Measurements from ENCODE around the gene DCXR.

DNA sequence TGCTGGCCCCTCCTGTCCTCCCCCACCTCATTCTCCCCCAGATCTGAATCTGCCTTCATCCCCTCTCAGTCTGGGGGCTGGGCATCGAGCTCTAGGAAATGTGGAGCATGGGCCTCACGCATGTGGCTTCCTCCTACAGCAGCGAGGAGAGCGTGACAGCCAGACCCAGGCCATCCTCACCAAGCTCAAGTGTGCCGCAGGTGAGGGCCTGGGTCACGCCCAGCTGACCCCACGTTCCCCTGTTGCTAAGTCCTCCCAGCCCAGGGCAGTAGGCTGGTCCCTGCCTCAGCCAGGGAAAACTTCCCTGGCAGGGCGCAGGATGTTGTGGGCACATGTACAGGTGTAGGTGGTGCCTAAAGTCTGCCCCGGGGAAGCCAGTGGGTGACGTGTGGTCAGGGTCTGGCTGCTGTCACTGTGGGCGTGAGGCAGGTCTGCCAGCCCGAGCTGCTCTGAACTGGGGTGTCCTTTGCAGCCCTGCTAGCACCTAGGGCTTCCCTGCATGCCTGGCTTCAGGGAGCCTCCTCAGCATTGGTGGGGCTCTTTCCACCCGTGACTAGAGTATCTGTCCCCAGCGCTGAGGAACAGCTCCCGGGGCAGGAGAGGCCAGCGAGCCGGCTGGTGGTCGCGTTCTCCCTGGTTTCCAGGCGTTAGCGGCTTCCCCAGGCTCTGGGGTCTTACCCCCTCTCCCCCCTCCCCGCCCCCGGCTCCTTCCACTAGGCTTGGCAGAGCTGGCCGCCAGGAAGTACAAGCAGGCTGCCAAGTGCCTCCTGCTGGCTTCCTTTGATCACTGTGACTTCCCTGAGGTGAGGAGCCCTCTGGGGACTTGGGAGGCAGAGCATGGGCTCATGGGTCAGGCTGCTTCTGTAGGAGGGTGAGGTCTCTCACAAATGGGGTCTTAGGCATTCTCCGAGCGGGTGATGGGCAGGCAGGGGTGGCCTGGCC, 17.8 kb upstream of the DCXR start:
- TF ChIP-seq, protein P1, sequence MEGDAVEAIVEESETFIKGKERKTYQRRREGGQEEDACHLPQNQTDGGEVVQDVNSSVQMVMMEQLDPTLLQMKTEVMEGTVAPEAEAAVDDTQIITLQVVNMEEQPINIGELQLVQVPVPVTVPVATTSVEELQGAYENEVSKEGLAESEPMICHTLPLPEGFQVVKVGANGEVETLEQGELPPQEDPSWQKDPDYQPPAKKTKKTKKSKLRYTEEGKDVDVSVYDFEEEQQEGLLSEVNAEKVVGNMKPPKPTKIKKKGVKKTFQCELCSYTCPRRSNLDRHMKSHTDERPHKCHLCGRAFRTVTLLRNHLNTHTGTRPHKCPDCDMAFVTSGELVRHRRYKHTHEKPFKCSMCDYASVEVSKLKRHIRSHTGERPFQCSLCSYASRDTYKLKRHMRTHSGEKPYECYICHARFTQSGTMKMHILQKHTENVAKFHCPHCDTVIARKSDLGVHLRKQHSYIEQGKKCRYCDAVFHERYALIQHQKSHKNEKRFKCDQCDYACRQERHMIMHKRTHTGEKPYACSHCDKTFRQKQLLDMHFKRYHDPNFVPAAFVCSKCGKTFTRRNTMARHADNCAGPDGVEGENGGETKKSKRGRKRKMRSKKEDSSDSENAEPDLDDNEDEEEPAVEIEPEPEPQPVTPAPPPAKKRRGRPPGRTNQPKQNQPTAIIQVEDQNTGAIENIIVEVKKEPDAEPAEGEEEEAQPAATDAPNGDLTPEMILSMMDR (IDR thresholded peaks at IDR 0.05; ENCODE audit: low read depth, low read length) = no peak
- no peak for TF ChIP-seq EZH2phosphoT487 (IDR thresholded peaks at IDR 0.05; ENCODE audit: low read depth)

All from OCI-LY3 (cell line).